HG03457 (cell line): ENCODE measurements around the gene CABS1.

Experiments used
- ATAC-seq: cut with Tn5 transposase; IDR thresholded peaks from one replicate; pipeline ENCODE4 v1.9.1; 2021; ENCODE audit warnings: moderate number of reproducible peaks; ENCODE audit not compliant: unreplicated experiment

CABS1 gene

DNA sequence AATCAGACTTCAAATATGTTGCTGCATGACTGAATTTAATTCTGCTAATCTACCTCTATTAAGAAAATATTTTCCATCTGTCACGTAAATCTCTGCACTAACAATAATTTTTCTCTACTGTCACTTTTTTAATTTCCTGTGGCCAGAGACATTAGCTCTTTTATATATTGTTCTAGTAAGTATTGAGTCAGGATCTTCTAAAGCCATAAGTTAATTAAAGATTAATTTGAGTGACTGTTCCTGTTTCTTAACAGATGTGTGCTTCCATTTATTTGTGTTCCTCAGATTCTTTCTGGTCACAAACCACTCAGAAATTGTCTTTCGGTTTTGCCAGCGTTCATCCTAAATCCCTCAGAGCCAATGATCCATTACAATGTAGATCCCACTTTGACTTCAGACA, 45.8 kb downstream of the CABS1 start:
- no peak for ATAC-seq

DNA sequence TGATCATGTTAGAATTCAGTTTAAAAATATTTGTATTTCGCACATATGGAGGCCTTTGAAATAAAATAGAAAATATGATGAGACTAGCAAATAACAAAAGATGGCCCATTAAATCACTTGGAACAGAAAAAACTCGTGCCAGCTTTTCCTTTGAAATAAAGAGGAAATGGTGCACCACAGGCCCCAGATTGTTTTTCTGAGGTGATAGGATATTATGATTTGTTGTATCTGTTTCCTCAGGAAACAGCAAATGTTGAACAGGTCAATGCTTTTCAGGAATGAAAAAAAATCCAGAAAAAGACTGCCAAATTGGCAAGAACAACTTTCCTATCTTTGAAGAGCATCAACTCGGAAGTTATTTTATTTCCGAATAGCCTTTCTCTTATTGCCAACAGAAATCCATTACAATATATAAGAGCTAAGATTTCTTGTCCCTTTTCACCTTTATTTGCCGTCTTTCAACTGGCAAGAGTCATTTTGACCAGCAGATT, 48.0 kb downstream of the CABS1 start, which contains the start of gene SMR3B:
SMR3B (plus strand) TSS at position 441 of the 491 bp plus-strand sequence. CDS start 1,380 bp downstream, outside the sequence.
- no peak for ATAC-seq
